GM19372 (cell line): Measurements from ENCODE around the gene DRAP1.
A peak's percentile ranks its signal among the peaks of the same experiment; 100 is the strongest.
"Not testable (repeated sequence)": the region's sequence is repeated elsewhere in the genome, so short reads cannot be mapped to it uniquely, and the experiment has no call there.

ENCODE experiments used
- ATAC-seq: cut with Tn5 transposase; IDR thresholded peaks from one replicate; pipeline ENCODE4 v1.9.1; 2021; ENCODE audit warnings: mild to moderate bottlenecking, low read depth, moderate library complexity; ENCODE audit not compliant: unreplicated experiment

Gene DRAP1

GRCh38 chr11:65885808-65886536 lies 33.3 kb upstream of the DRAP1 start:
- no peak for ATAC-seq

DNA sequence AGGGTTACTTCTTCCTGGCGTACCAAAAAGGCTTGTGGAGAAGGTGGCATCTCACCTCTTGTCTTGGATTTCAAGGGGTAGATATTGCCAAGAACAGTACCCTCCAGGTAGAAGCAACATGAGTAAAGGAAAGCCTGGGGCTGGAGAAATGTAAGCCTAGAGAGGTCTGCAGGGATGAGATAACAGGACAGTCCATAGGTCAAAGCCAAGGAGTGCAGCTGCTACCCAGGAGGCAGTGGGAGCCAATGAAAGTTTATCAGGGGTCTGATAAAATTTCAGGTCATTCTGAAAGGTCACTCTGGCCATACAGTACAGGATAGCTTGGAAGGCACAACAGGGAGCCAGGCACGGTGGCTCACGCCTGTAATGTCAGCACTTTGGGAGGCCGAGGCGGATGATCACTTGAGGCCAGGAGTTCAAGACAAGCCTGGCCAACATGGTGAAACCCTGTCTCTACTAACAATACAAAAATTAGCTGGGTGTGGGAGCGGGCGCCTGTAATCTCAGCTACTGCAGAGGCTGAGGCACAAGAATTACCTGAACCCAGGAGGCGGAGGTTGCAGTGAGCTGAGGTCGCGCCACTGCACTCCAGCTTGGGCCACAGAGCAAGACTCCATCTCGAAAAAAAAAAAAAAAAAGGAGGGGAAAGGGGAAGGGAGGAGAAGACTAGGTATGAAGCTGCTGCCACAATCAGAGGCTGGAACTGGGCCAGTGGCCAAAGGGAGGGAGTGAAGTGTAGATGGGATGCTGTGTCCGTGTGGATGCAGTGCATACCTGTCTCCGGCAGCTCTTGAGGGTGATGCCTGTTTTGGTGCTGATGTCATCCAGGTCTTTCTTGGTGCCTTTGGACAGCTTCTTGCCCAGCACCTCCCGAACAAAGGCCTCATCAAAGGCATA lies 32.2 kb upstream of the DRAP1 start:
- ATAC-seq: no peak

GRCh38 chr11:65887723-65888162 lies 31.5 kb upstream of the DRAP1 start:
- no peak for ATAC-seq

DNA sequence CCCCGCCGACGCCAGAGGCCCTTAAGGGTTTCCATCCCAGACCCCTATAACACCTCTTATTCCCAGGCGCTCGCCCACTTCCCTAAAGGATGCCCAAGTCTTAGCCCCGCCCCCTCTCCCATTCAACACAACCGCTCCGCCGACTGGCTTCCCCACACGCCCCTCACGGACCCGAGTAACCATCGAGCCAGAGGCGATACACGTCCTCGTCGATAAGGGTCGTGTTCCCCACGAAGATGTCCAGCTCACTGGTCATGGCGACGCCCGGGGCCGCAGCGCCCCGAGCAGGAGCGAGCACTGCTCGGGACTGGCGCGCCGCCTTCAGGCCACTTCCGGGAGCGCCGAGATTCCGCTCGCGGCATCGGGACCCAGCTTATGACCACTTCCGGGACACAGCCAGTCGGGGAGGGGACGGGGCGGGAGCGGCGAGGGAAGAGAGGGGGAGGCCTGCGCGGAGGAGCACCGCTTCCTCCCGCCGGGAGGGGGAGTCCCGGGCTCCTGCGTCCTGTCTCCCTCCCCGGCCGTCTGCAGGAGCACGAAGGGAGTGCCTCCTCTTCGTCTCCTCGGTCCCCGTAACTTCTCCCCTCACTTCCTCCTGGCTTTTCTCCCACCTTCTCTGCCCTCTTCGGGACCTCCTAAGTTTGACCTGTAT lies 30.9 kb upstream of the DRAP1 start, which contains the start of gene FIBP:
FIBP (minus strand) TSS at position 309 of the 652 bp plus-strand sequence; CDS start at position 256, 53 bp downstream.
- ATAC-seq: peak; percentile 52

DNA sequence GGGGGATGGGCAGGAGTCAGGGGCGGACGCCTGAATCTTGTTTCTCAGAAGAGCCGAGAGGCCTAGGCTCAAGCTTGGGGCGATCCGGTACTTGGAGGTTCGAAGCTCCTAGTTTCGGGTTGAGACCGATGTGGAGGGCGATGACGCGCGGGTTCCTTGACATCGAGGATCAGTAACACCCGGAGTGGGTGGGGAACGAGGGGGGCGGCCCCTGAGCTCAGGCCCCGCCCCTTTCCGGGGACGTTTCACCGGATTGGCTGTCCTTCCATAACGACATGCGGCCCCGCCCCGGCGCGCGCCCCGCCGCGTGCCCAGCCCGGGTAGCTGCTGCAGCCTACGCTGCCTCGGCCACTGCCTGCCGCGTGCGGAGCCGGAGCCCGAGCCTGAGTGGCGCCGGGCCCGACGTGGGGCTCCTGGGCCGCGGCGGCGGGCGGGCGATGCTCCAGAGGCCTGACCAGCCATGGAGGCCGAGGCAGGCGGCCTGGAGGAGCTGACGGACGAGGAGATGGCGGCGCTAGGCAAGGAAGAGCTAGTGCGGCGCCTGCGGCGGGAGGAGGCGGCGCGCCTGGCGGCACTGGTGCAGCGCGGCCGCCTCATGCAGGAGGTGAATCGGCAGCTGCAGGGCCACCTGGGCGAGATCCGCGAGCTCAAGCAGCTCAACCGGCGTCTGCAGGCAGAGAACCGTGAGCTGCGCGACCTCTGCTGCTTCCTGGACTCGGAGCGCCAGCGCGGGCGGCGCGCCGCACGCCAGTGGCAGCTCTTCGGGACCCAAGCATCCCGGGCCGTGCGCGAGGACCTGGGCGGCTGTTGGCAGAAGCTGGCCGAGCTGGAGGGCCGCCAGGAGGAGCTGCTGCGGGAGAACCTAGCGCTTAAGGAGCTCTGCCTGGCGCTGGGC lies 28.7 kb upstream of the DRAP1 start, which contains the start of gene CCDC85B:
CCDC85B (plus strand) TSS at position 350 of the 895 bp plus-strand sequence; CDS start at position 461, 111 bp downstream.
- peak; percentile 48 for ATAC-seq

DNA sequence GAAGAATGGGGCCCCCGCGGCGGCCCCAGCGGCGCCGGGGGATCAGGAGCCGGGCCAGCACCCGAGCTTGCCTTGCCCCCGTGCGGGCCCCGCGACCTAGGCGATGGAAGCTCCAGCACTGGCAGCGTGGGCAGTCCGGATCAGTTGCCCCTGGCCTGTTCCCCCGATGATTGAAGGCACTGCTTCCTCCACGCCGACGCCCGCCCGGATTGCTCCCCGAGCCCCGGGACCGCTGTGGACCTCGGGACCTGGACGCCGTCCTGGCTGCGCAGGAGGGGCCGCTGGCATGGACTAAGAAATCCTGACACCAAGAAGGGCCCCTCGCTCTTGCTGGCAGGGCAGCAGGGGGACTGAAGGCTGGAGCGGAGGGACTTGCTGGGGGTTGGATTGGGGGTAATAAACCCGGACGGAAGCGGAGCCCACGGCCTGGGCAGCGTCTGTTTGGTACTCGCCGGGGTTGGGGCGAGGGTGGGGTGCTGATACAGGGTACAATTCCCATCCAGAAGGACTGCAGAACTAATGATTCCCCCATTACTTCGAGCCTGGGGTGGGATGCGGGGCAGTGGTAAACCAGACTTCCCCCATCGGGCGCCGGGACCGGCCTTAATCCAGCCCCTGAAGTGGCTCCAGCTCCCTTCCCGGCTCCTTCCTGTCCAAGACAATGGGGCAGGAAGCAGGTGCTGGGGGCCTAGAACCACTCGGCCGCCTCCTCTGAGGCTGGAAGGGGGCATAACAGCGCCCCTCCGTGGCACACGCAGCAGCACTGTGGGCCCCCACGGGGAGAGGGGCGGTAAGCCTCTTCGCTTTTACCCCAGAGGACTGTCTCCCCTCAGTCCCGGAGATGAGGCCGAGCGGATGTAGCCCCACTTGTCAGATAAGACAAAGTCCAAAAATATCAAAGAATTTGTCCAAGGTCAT lies 27.7 kb upstream of the DRAP1 start:
- ATAC-seq: no peak

GRCh38 chr11:65892137-65892540 lies 27.1 kb upstream of the DRAP1 start:
- ATAC-seq: not testable (repeated sequence)

- ATAC-seq: no peak
Observed at GRCh38 chr11:65892661-65893317, 26.4 kb upstream of the DRAP1 start.

GRCh38 chr11:65894034-65894591 lies 25.1 kb upstream of the DRAP1 start:
- ATAC-seq: no peak

- ATAC-seq: no peak
Observed at GRCh38 chr11:65895482-65895981, 23.7 kb upstream of the DRAP1 start.

DNA sequence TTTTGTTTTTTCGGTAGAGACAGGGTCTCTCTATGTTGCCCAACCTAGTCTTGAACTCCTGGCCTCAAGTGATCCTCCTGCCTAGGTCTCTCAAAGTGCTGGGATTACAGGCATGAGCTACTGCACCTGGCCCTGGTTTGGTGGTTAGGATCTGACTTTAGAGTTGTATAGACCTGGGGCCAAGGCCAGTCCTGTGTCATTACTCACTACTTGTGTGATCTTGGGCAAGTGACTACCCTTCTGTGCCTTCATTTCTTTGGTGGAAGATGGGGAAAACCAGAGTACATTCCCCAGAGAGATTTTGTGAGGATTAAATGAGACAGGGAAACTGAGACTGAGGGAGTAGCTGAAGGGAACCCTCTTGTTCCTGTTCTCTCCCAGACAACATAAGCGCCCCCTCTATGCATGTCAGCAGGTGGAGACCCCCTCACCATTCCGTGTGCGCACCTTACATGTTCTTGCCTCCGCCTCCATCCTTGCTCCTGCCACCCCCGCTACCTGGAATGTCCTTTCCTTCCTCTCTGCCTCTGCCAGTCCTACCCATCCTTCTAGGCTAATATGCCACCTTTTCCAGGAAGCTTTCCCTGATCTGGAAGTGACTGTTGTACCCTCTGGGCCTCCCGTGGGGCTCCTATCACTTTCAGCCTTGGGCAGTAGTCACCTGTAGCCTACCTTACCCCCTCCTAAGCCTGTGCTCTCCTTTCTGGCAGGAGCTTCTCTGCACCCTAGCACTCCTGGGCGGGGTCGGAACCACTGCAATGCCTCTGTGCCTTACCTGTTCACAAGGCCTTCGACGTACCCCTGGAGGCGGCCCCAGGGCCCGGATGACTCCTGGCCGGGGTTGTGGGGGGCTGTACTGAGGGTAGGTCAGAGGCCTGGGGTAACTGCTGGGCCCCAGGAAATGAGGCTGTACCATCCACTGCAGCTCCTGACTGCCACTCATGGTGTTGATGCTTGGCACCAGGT lies 22.9 kb upstream of the DRAP1 start:
- ATAC-seq: no peak

DNA sequence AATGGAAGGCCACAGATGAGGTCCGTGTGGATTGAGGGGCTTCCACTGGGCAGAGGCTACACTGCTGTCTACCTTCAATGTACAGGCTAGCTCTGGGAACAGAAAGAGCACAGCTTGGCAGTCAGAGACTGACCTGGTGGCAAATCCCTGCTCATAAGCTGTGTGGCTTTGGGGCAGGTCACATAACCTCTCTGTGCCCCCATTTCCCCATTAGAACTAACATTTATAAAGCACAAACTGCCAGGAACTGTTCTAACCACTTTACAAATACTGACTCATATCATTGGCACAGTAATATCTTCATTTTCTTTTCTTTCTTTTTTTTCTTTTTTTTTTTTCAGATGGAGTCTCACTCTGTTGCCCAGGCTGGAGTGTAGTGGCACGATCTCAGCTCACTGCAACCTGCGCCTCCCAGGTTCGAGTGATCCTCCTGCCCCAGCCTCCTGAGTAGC lies 22.2 kb upstream of the DRAP1 start:
- ATAC-seq: no peak

DNA sequence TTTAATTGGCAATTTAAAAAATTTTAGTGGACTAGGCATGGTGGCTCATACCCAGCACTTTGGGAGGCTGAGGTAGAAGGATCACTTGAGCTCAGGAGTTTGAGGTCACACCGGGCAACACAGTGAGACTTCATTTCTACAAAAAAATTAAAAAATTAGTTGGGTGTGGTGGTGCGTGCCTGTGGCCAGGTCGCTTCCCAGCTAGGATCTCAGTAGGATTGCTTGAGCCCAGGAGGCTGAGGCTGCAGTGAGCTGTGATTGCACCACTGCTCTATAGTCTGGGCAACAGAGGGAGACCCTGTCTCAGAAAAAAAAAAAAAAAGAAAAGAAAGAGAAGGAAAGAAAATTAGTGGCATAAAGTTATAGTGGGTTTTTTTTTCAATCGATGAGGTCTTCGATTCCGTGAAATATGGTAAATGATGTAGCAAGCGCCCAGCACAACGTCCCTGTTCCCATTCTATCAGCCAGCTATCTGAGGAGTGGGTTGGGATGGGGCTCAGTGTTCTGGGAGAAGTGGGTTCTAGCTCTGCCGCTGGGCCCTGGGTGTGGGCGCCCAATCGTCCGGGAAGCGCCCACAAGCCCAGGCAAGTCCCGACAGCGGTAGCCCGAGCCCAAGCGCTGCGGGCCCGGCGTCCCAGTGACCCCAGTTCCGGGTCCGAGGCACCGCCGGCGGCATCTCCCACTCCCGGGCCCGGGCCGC lies 20.4 kb upstream of the DRAP1 start:
- ATAC-seq: no peak

DNA sequence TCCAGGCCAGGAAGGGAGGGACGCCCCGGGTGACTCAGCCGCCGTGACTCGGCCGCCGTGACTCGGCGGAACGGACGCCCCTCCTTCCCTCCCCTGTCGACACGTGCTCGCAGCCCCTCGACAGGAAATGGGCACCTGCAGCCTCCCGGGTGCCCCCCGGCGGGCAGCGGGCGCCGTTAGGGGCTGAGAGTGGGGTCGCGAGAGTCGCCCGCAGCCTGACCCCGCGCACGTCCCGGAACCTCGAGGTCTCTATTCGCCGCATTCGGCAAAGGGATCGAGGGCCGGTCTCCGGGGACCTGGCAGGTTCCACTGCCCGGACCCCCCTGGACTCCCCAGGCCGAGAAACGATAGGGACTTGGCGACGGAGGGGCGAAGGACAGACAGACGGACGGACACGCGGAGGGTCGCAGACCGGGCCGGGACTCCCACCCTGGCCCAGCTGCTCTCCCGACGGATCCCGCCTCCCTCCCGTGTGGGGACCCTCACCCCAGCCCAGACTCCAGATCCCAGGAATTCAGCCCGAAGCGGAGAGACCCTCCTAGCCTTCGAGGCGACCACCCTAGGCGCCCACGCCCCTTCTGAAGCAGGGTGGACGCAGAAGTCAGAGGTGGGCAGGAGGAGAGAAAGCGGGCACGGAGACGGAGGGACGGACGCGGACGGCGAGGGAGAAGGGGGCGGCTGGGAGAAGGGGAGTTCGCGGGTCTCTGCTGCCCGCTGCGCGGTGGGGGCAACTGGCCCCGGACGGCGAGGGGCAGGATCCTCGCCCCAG lies 19.7 kb upstream of the DRAP1 start:
- no peak for ATAC-seq
